Tibial nerve (tissue), 4 donors: ENCODE measurements around the gene ITGAL. TPM values are rescaled to one million over a fixed set of nuclear protein-coding genes. Genes with fewer than 3 reads are reported as not detected.
"Not testable (repeated sequence)": the region's sequence is repeated elsewhere in the genome, so short reads cannot be mapped to it uniquely, and the experiment has no call there.

ENCODE experiments used
- DNase-seq, 2 donors: peaks; one replicate each; pipeline ENCODE4 v3.0.0-alpha.2; 2019; ENCODE audit warnings: low spot score in 2 of 2
- H3K27ac ChIP-seq, 4 donors: fragments of 200-600 bp; sonication (generic) in 3 of 4; one replicate each; pipeline ENCODE4 v1.5.1; 2017 to 2019; ENCODE audit warnings: mild to moderate bottlenecking in 1 of 4
- H3K27me3 ChIP-seq, 2 donors: fragments of 200-600 bp; sonication (generic) in 1 of 2; one replicate each; pipeline versions ENCODE4 v1.5.1 to v1.6.0; 2017 to 2019
- H3K36me3 ChIP-seq, 3 donors: fragments of 200-600 bp; sonication (generic); one replicate each; pipeline ENCODE4 v1.5.1; 2018 to 2019
- H3K4me1 ChIP-seq, 4 donors: fragments of 200-600 bp; sonication (generic) in 3 of 4; one replicate each; pipeline ENCODE4 v1.5.1; 2017 to 2019
- H3K4me3 ChIP-seq, 4 donors: fragments of 200-600 bp; sonication (generic) in 3 of 4; one replicate each; pipeline ENCODE4 v1.5.1; 2017 to 2019; ENCODE audit warnings: mild to moderate bottlenecking in 1 of 4, moderate library complexity in 1 of 4
- H3K9me3 ChIP-seq, 4 donors: fragments of 200-600 bp; sonication (generic) in 3 of 4; one replicate each; pipeline ENCODE4 v1.5.1; 2017 to 2019
- EP300 ChIP-seq, 2 donors: sonication (generic); formaldehyde crosslinking; IDR thresholded peaks; one replicate each; pipeline ENCODE4 v1.6.1; 2017; ENCODE audit warnings: antibody characterized with exemption in 2 of 2, mild to moderate bottlenecking in 1 of 2
- POLR2A ChIP-seq, 2 donors: fragments of 450-650 bp; IDR thresholded peaks; one replicate each; pipeline ENCODE4 v1.6.1; 2017; ENCODE audit warnings: antibody characterized with exemption in 2 of 2, mild to moderate bottlenecking in 2 of 2, moderate library complexity in 2 of 2
- WGBS, 2 donors: methylation state at CpG; one replicate each; pipeline ENCODE4 v1.1.5; 2018; 5-methylcytosine and 5-hydroxymethylcytosine counted together
- total RNA-seq, 4 donors: library from RNA; depleted of rRNA; stranded (reverse); fragments of >200 nt; gene quantifications; one replicate each; pipeline ENCODE4 v1.1.0, GENCODE V29; 2016
- TF ChIP-seq, protein P1 (sequence below), 5 experiments: fragments of 200-600 bp in 3 of 5; fragments of 450-650 bp in 2 of 5; sonication (generic) in 3 of 5; IDR thresholded peaks; one replicate each; pipeline ENCODE4 v1.5.1; 2016 to 2019; ENCODE audit warnings: antibody characterized with exemption in 5 of 5, mild to moderate bottlenecking in 3 of 5, moderate library complexity in 2 of 5

Gene ITGAL
- total RNA-seq, 4 donors from 2014 or later, result 2.4 to 8.8 (median 2.9) TPM

- DNase-seq, result no peak
- no peaks in the 10 kb centered on the region for H3K27me3 ChIP-seq
- H3K9me3 ChIP-seq, result no peaks in the 10 kb centered on the region
- peak overlapping the region; percentile 57 to 86 (median 71) for H3K4me3 ChIP-seq
- H3K36me3 ChIP-seq, result peaks cover 0 to 36% (median 7%) of the 10 kb centered on the region in 3 donors
- H3K4me1 ChIP-seq, result peaks cover 0 to 33% (median 15%) of the 10 kb centered on the region in 4 donors
- peak overlapping the region; percentile 87 to 97 (median 94) for H3K27ac ChIP-seq
- TF ChIP-seq POLR2A (IDR thresholded peaks at IDR 0.05), result no peak
- no peak for TF ChIP-seq EP300 (IDR thresholded peaks at IDR 0.05)
- TF ChIP-seq, protein P1, sequence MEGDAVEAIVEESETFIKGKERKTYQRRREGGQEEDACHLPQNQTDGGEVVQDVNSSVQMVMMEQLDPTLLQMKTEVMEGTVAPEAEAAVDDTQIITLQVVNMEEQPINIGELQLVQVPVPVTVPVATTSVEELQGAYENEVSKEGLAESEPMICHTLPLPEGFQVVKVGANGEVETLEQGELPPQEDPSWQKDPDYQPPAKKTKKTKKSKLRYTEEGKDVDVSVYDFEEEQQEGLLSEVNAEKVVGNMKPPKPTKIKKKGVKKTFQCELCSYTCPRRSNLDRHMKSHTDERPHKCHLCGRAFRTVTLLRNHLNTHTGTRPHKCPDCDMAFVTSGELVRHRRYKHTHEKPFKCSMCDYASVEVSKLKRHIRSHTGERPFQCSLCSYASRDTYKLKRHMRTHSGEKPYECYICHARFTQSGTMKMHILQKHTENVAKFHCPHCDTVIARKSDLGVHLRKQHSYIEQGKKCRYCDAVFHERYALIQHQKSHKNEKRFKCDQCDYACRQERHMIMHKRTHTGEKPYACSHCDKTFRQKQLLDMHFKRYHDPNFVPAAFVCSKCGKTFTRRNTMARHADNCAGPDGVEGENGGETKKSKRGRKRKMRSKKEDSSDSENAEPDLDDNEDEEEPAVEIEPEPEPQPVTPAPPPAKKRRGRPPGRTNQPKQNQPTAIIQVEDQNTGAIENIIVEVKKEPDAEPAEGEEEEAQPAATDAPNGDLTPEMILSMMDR (IDR thresholded peaks at IDR 0.05), result no peak
- WGBS, 2 donors, result 27 to 28% methylated on average over 14 to 16 of the region's 29 CpGs
These were observed 61.3 kb downstream of the ITGAL start for GRCh38 chr16:30533748-30534367.

GRCh38 chr16:30534368-30535105 lies 62.0 kb downstream of the ITGAL start, which contains the start of gene ZNF747:
TSS of gene ZNF747 (minus strand) at chr16:30534858. CDS start at chr16:30534679, 179 bp downstream.
- 0 to 1% methylated on average over 47 to 49 of the region's 70 CpGs for WGBS, 2 donors
- H3K9me3 ChIP-seq, result no peaks in the 10 kb centered on the region
- H3K36me3 ChIP-seq, result peaks cover 0 to 36% (median 7%) of the 10 kb centered on the region in 3 donors
- no peaks in the 10 kb centered on the region for H3K27me3 ChIP-seq
- H3K27ac ChIP-seq, result peak within 1 kb of the TSS; percentile 87 to 97 (median 94)
- TF ChIP-seq, protein P1 (IDR thresholded peaks at IDR 0.05), result peak in 1 of 5 experiments; percentile 48
- TF ChIP-seq EP300 (IDR thresholded peaks at IDR 0.05), result peak; percentile 82 to 92
- peak; percentile 24 to 55 for TF ChIP-seq POLR2A (IDR thresholded peaks at IDR 0.05)
- peaks cover 0 to 28% (median 15%) of the 10 kb centered on the region in 4 donors for H3K4me1 ChIP-seq
- peak; percentile 85 to 92 for DNase-seq
- H3K4me3 ChIP-seq, result peak within 1 kb of the TSS; percentile 57 to 86 (median 71)

GRCh38 chr16:30535106-30535776 lies 62.7 kb downstream of the ITGAL start:
- no peaks in the 10 kb centered on the region for H3K9me3 ChIP-seq
- H3K27me3 ChIP-seq, result no peaks in the 10 kb centered on the region
- H3K4me1 ChIP-seq, result peaks cover 0 to 28% (median 15%) of the 10 kb centered on the region in 4 donors
- peak overlapping the region; percentile 87 to 97 (median 94) for H3K27ac ChIP-seq
- DNase-seq, result no peak
- TF ChIP-seq POLR2A (IDR thresholded peaks at IDR 0.05) (no peak), EP300 (IDR thresholded peaks at IDR 0.05) (no peak)
- TF ChIP-seq, protein P1 (IDR thresholded peaks at IDR 0.05), result no peak
- H3K36me3 ChIP-seq, result peaks cover 0 to 31% (median 7%) of the 10 kb centered on the region in 3 donors
- peak overlapping the region; percentile 57 to 86 (median 71) for H3K4me3 ChIP-seq
- 2% methylated on average over 18 of the region's 18 CpGs for WGBS, 2 donors

DNA sequence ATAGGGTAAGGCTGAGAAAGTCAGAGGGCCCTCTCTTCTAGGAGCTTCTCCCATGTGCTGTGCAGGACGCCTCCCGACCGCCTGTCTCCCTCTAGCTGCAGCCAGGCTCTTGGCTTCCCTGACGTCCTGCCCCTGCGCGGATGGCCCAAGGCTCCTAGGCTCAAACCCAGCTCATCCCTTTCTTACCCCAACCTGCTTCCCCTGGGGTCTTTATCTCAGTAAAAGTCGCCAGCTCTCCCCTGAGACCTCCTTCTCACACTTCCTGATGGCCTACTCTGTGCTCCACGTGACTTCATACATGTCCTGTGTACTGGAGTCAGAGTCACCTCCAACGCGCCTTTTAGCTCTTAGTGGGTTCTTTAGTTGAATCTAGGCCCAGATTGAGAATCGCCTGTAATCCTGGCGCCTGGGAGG lies 63.2 kb downstream of the ITGAL start:
- Histone ChIP-seq H3K9me3 (no peaks in the 10 kb centered on the region), H3K27me3 (no peaks in the 10 kb centered on the region), H3K4me1 (peaks cover 0 to 28% (median 15%) of the 10 kb centered on the region in 4 donors), H3K27ac (peak overlapping the region; percentile 87 to 97 (median 94)), H3K36me3 (peaks cover 0 to 26% (median 7%) of the 10 kb centered on the region in 3 donors), H3K4me3 (peak overlapping the region; percentile 57 to 86 (median 71))
- peak; percentile 52 to 56 for DNase-seq
- WGBS, 2 donors, result 30 to 31% methylated on average over 12 of the region's 12 CpGs
- peak in 1 of 2 donors; percentile 9 for TF ChIP-seq EP300 (IDR thresholded peaks at IDR 0.05)
- TF ChIP-seq, protein P1 (IDR thresholded peaks at IDR 0.05), result peak; percentile 34 to 69 (median 63)
- TF ChIP-seq POLR2A (IDR thresholded peaks at IDR 0.05), result no peak

DNA sequence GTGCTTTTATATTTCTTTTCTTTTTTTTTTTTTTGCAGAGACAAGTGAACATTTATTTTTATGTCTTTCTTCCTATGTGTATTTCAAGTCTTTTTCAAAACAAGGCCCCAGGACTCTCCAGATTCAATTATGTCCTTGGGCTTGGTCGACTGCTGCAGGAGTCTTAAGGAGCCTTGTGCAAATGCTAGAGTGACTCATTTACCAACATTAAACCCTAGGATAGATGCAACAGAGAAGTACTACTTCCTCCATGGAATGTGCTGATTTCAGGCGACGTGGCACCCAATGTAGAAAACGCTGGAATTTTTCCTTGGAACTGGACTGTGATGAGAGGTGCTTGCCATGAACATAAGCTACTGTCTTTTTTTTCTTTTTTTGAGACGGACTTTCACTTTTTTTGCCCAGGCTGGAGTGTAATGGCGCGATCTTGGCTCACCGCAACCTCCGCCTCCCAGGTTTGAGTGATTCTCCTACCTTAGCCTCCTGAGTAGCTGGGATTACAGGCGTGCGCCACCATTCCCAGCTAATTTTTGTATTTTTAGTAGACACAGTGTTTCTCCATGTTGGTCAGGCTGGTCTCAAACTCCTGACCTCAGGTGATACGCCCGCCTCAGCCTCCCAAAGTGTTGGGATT lies 64.0 kb downstream of the ITGAL start:
- not testable (repeated sequence) for H3K9me3 ChIP-seq, H3K4me3 ChIP-seq, H3K27me3 ChIP-seq, DNase-seq
- 89 to 94% methylated on average over 13 of the region's 13 CpGs for WGBS, 2 donors
- Histone ChIP-seq H3K4me1 (peaks cover 0 to 36% (median 15%) of the 10 kb centered on the region in 4 donors), H3K36me3 (peaks cover 0 to 19% (median 7%) of the 10 kb centered on the region in 3 donors), H3K27ac (peak overlapping the region in 3 of 4 donors; percentile 93 to 97 (median 96))
